KOPT-K1 (cell line): ENCODE results near the gene DIS3L.
"Not testable (repeated sequence)": the region's sequence is repeated elsewhere in the genome, so short reads cannot be mapped to it uniquely, and the experiment has no call there.

Experiments used
- H3K27ac ChIP-seq: fragments of 200-600 bp; sonication (generic); 2 replicates; pipeline ENCODE4 v1.5.1; 2016; ENCODE audit warnings: antibody characterized with exemption, mild to moderate bottlenecking, low read depth, low read length; ENCODE audit not compliant: poor library complexity, severe bottlenecking
- H3K36me3 ChIP-seq: fragments of 200-600 bp; sonication (generic); 2 replicates; pipeline ENCODE4 v1.5.1; 2017; ENCODE audit warnings: antibody characterized with exemption, mild to moderate bottlenecking, low read length, moderate library complexity; ENCODE audit not compliant: insufficient read depth
- H3K9me3 ChIP-seq: fragments of 200-600 bp; sonication (generic); 2 replicates; pipeline ENCODE4 v1.5.1; 2017; ENCODE audit warnings: antibody characterized with exemption, low read length, mild to moderate bottlenecking; ENCODE audit not compliant: insufficient read depth, poor library complexity, severe bottlenecking

DIS3L gene

GRCh38 chr15:66262837-66263236 lies 30.5 kb upstream of the DIS3L start:
- H3K9me3 ChIP-seq, result peaks cover 13% of the 10 kb centered on the region
- not testable (repeated sequence) for H3K36me3 ChIP-seq, H3K27ac ChIP-seq

- no peak overlapping the region for H3K27ac ChIP-seq
- no peaks in the 10 kb centered on the region for H3K36me3 ChIP-seq
- peaks cover 13% of the 10 kb centered on the region for H3K9me3 ChIP-seq
Observed at GRCh38 chr15:66264859-66265513, 28.4 kb upstream of the DIS3L start.

DNA sequence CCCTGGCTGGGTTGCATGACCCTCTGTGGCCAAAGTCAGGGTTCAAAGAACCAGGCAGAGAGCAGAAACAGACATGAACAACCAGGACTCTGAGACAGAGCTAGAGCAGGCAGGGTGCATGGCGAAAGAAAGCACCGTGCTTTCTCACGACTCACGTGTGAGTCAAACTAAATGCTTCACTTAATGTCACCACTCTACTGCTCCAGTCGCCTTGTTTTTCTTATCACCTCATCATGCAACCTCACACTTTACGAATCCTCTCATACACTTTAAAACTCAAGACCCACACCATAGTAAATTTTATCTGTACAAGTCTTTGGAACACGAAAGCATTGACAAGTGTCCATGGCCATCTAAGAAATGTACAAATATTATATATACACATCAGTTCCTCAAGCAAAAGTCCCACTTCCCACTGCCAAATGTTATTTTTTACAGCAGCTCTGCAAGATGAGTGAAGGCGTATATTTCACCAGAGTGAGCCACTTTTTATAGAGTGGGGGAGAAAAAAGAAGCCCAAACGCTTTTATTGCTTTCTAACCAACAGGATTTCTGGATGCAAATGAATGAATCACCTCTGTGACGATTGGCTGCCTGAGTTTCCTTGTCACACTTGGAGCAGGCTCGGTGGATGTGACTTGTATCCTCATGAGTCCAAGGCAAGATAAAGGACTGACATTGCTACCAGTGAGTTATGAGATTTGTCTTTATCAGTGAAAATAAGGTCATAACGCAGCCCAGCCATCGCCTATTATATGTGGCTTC lies 23.9 kb upstream of the DIS3L start:
- H3K27ac ChIP-seq, result no peak overlapping the region
- H3K9me3 ChIP-seq, result no peaks in the 10 kb centered on the region

DNA sequence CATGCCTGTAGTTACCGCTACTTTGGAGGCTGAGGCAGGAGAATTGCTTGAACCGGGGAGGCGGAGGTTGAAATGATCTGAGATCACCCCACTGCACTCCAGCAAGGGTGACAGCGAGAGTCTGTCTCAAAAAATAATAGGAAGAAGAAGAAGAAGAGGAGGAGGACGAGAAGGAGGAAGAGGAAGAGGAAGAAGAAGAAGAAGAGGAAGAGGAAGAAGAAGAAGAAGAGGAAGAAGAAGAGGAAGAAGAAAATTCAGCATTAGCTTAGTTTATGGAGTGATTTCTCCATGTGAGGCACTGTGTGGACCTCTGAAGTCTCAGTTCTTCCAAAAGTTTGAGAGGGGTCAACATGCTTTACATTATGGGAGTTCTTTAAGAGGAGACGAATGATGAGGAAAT lies 22.4 kb upstream of the DIS3L start:
- no peaks in the 10 kb centered on the region for H3K9me3 ChIP-seq
- H3K27ac ChIP-seq, result no peak overlapping the region
- H3K36me3 ChIP-seq, result no peaks in the 10 kb centered on the region

More for the DNA sequence above, 23.9 kb upstream of the DIS3L start:
- no peaks in the 10 kb centered on the region for H3K36me3 ChIP-seq

DNA sequence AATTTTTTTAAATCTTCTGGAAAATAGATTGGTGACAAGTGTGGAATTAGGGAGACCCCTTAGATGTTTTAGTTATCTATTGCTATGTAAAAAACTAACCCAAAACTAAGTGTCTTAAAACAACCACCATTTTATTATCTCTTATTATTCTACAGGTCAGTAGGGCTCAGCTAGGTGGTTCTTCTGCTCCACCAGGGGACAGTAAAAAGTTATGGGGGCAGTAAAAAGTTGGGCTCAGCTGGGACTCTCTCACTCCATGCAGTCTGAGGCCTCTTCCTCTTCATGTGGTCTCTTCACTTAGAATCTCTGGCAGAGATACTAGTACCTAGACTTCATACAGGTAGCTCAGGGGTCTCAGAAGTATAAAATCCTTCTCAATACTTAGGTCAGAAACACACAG lies 18.0 kb upstream of the DIS3L start:
- Histone ChIP-seq H3K36me3 (no peaks in the 10 kb centered on the region), H3K9me3 (no peaks in the 10 kb centered on the region), H3K27ac (no peak overlapping the region)

DNA sequence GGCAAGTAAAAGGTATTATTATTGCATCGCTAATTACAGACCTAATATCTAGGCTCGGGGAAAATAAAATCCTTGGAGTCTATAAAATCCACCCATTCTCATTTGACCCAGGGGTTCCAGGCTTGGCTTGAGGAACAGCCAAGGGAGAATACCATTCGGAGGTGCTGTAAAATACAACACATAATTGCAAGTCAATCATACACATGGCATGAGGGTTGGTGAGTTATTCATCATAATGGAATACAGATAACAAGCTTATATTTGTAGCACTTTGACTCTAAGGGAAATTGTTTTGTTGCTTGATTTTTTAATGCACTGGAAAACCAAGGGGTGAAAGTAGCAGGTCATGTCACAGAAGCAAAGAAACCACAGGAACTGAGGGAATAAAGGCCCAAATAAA lies 16.8 kb upstream of the DIS3L start:
- H3K27ac ChIP-seq, result no peak overlapping the region
- H3K9me3 ChIP-seq, result no peaks in the 10 kb centered on the region
- no peaks in the 10 kb centered on the region for H3K36me3 ChIP-seq

- Histone ChIP-seq H3K36me3 (no peaks in the 10 kb centered on the region), H3K9me3 (no peaks in the 10 kb centered on the region), H3K27ac (no peak overlapping the region)
Observed at GRCh38 chr15:66278056-66278455, 15.3 kb upstream of the DIS3L start.

DNA sequence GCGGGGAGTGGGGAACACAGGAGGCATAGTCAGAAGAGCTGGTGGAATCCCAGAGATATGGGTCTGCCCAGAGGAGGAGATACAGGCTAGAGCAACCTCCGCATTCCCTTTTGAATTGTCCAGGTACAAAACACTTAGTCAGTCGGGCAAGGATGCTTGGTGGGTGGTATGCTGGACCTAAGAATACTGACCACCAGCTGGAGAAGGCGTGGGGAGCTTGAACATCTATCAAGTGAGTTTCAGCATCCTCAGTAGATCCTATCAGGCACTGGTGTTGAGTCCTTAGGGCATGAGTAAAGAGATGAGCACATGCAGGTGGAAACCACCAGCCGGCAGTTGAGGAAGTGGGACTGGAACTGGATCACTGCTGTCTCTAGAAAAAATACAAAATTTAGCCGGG lies 14.7 kb upstream of the DIS3L start:
- Histone ChIP-seq H3K9me3 (no peaks in the 10 kb centered on the region), H3K36me3 (no peaks in the 10 kb centered on the region), H3K27ac (no peak overlapping the region)

DNA sequence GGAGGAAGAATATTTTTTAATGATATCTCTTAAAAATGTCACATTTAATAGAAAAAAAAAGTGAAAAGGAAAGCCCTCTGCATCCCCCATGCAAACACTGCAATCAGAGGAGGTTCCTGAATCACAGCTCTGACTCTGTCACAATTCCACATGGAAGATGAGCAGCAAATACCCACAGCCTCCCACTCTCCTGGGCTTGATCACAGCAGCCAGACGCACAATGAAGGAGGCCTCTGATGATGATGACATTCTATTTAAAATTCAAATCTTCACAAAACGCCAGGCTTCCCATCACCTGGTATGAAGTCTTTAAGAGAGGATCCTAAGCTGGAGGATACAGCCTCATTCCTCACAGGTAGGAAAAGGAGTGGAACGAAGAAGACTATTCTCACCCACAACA lies 9.1 kb upstream of the DIS3L start:
- Histone ChIP-seq H3K9me3 (no peaks in the 10 kb centered on the region), H3K36me3 (no peaks in the 10 kb centered on the region), H3K27ac (no peak overlapping the region)

GRCh38 chr15:66285533-66286280 lies 7.7 kb upstream of the DIS3L start:
- no peaks in the 10 kb centered on the region for H3K9me3 ChIP-seq
- H3K27ac ChIP-seq, result no peak overlapping the region
- H3K36me3 ChIP-seq, result no peaks in the 10 kb centered on the region

GRCh38 chr15:66287461-66288057 lies 5.8 kb upstream of the DIS3L start:
- Histone ChIP-seq H3K9me3 (no peaks in the 10 kb centered on the region), H3K36me3 (no peaks in the 10 kb centered on the region), H3K27ac (no peak overlapping the region)

GRCh38 chr15:66288093-66288492 lies 5.3 kb upstream of the DIS3L start:
- no peak overlapping the region for H3K27ac ChIP-seq

GRCh38 chr15:66288551-66289185 lies 4.7 kb upstream of the DIS3L start:
- H3K36me3 ChIP-seq, result no peaks in the 10 kb centered on the region
- H3K27ac ChIP-seq, result no peak overlapping the region
- H3K9me3 ChIP-seq, result no peaks in the 10 kb centered on the region

More at GRCh38 chr15:66288093-66288492, 5.3 kb upstream of the DIS3L start:
- H3K36me3 ChIP-seq, result no peaks in the 10 kb centered on the region
- H3K9me3 ChIP-seq, result no peaks in the 10 kb centered on the region

DNA sequence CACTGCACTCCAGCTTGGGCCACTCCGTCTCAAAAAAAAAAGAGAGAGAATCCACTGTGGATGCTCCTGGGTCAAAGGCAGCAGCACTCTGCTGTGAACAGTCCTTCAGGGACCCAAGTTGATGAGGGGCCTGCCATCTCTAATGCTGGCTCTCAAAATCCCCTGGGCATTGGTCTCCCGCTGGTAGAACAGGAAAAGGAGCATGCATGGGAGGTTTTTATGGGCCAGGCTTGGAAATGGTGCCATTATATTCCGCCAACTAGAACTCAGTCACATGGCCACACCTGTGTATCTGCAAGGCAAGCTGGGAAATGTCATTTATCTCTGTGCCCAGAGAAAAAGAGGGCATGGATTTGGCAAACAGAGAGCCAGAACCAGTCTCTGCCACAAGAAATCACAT lies 3.4 kb upstream of the DIS3L start:
- no peaks in the 10 kb centered on the region for H3K36me3 ChIP-seq
- H3K27ac ChIP-seq, result no peak overlapping the region
- no peaks in the 10 kb centered on the region for H3K9me3 ChIP-seq

- Histone ChIP-seq H3K27ac (no peak overlapping the region), H3K36me3 (no peaks in the 10 kb centered on the region; the same call in 1 of the 2 replicates)
Observed at GRCh38 chr15:66290518-66290917, 2.9 kb upstream of the DIS3L start.

More at GRCh38 chr15:66290518-66290917, 2.9 kb upstream of the DIS3L start:
- no peaks in the 10 kb centered on the region for H3K9me3 ChIP-seq
